KOPT-K1 (cell line): Measurements from ENCODE around the gene TBC1D16.
"Not testable (repeated sequence)": the region's sequence is repeated elsewhere in the genome, so short reads cannot be mapped to it uniquely, and the experiment has no call there.

Experiments used
- H3K27ac ChIP-seq: fragments of 200-600 bp; sonication (generic); 2 replicates; pipeline ENCODE4 v1.5.1; 2016; ENCODE audit warnings: antibody characterized with exemption, mild to moderate bottlenecking, low read depth, low read length; ENCODE audit not compliant: poor library complexity, severe bottlenecking
- H3K36me3 ChIP-seq: fragments of 200-600 bp; sonication (generic); 2 replicates; pipeline ENCODE4 v1.5.1; 2017; ENCODE audit warnings: antibody characterized with exemption, mild to moderate bottlenecking, low read length, moderate library complexity; ENCODE audit not compliant: insufficient read depth
- H3K9me3 ChIP-seq: fragments of 200-600 bp; sonication (generic); 2 replicates; pipeline ENCODE4 v1.5.1; 2017; ENCODE audit warnings: antibody characterized with exemption, low read length, mild to moderate bottlenecking; ENCODE audit not compliant: insufficient read depth, poor library complexity, severe bottlenecking

TBC1D16 gene

DNA sequence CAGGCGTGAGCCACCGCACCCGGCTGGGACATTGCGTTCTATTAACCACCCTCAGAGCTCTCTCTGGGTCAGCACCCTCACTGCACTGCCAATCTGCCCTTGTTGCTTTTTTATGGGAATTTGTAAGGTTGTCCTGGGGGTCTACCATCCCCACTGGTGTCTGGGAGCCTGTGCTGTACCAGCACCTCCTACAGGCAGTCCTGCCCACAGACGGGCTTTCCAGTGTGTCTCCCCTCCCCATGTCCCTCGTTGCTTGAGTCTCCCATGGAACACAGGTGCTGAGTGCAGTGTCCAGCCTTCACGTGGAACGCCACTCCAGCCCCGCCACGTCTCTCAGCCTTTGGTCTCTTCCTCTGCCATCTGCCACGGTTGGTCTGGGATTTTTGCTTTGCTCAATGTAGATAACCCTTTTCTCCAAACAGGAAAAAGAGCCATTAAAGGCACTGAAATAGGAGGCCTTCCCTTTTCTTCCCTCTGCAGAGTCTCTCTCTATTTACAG, 128.4 kb downstream of the TBC1D16 start:
- Histone ChIP-seq H3K36me3 (no peaks in the 10 kb centered on the region), H3K9me3 (no peaks in the 10 kb centered on the region)

DNA sequence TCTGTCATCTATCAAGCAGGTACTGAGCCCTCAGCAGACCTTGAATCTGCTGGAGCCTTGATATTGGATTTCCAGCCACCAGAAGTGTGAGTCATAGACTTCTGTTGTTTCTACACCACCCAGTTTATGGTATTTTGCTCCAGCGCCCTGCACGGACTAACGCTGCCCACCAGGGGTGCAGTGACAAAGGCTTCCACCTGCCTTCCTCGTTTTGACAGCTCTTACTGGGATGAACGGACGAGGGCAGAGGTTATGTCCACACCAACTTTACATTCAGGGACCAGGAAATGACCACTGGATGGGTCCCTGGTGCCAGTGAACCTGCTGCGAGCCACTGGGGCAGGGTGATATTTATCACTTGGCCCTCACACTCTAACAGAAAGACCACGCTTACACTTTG, 129.8 kb downstream of the TBC1D16 start:
- Histone ChIP-seq H3K36me3 (no peaks in the 10 kb centered on the region), H3K9me3 (no peaks in the 10 kb centered on the region)

More for the DNA sequence above, 128.4 kb downstream of the TBC1D16 start:
- H3K27ac ChIP-seq, result no peak overlapping the region

DNA sequence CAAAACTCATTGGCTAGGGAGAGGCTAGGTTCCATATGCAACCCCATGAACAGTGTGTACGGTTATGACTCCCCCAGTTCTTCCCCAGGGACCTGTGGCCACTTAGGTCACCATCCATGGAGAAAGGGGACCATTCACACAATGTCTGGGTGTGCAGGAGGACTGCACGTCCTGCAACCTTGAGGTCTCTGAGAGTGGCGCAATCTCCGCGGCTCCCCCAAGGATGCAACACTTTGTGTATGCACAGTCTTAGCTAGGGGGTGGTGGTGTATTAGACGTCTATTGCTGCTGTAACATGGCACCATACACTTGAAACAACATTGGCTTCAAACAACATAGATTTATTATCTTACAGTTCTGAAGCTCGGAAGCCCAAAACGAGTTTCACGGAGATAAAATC, 130.8 kb downstream of the TBC1D16 start:
- H3K9me3 ChIP-seq, result peaks cover 2% of the 10 kb centered on the region
- H3K36me3 ChIP-seq, result no peaks in the 10 kb centered on the region
- H3K27ac ChIP-seq, result no peak overlapping the region

More for the DNA sequence above, 129.8 kb downstream of the TBC1D16 start:
- no peak overlapping the region for H3K27ac ChIP-seq

DNA sequence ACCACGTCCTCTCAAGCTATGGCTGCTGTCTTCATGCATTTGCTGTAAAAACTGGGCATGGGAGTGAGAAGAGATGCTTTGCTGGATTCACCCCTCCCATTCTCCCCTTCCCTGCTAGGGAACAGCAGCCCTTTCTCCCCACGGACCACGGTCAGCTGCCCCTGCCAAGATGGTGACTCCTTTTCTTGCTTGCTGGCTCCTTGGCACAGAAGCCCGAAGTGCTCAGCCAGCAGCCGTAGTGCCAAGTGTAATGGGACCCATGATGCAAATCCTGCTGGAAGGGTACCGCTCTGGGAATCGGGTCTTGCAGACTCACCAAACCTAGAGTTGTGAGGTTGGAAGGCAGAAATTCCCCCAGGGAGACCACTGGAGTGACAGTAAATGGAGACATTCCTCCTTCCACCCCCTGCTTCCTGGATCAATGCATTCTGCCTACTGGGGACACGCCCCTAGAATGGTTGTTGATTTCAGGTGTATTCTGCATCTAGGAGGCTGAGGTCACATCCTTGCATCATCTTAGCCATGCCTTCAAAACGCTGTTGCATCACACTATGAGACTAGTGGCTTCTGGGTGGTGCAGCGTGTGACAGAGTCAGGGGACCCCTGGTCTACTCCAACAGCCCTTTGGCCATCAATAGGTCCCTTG, 133.4 kb downstream of the TBC1D16 start:
- Histone ChIP-seq H3K36me3 (no peaks in the 10 kb centered on the region), H3K27ac (no peak overlapping the region), H3K9me3 (peaks cover 15% of the 10 kb centered on the region)

DNA sequence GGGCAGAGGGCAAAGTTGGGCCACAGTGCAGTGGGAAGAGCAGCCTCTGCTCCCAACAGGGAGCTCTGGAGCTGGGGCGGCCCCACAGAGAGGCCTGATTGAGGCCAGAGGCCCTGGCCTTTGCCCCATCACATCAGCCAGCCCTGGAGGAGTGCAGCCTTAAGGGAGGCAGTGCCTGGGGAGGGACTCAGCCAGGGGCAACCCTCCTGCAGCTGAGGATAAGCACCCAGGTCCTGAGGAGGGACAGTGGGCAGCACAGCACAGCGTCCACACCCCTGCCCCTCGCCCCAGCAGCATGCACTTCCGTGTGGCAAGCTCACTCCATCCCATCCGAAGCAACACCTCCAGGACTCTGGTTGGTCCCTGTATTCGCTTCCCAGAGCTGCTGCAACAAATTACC, 134.5 kb downstream of the TBC1D16 start:
- H3K36me3 ChIP-seq, result no peaks in the 10 kb centered on the region
- no peak overlapping the region for H3K27ac ChIP-seq
- H3K9me3 ChIP-seq, result peaks cover 15% of the 10 kb centered on the region

DNA sequence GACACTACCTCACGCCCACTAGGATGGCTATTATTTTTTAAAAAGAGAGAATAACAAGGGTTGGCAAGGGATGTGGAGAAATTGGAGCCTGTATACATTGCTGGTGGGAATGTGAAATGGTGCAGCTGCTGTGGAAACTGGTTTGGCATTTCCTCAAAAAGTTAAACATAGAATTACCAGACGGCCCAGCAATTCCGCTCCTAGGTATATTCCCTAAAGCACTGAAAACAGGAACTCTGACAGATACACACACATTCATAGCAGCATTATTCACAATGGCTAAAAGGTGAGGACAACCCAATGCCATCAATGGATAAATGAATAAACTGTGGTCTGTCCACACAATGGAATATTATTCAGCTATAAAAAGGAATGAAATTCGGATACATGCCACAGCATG, 136.1 kb downstream of the TBC1D16 start:
- Histone ChIP-seq H3K27ac (no peak overlapping the region), H3K9me3 (peaks cover 15% of the 10 kb centered on the region), H3K36me3 (no peaks in the 10 kb centered on the region)

DNA sequence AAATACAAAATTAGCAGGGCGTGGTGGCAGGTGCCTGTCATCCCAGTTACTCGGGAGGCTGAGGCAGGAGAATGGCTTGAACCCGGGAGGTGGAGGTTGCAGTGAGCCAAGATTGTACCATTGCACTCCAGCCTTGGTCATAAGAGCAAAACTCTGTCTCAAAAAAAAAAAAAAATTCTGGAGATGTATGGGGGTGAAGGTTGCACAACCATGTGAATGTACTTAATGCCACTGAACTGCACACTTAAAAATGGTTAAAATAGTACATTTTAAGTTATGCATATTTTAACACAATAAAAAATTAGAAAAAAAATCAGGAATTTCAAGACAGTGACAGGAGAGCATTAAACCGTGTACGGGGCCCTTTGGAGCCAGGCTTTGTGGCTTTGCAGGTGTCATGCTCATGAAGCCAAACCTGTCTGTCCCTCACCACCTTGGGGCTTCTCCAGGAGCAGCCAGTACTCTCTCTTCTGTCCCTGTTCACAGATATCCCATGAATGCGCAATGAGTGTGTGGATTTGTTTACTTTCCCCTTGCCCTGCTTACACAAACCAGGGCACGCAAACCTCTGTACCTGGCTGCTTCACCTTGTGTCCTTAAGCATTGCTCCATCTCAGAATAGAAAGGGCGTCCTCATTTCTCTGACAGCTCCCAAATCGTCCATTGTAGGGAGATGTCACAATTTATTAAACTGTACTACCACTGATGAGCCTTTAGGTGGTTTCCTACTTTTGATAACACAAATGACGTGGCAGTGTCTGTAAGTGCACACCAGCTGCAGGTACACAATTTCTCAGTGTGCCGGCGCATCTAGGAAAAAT, 138.2 kb downstream of the TBC1D16 start:
- Histone ChIP-seq H3K9me3 (peaks cover 15% of the 10 kb centered on the region), H3K27ac (no peak overlapping the region), H3K36me3 (no peaks in the 10 kb centered on the region)

DNA sequence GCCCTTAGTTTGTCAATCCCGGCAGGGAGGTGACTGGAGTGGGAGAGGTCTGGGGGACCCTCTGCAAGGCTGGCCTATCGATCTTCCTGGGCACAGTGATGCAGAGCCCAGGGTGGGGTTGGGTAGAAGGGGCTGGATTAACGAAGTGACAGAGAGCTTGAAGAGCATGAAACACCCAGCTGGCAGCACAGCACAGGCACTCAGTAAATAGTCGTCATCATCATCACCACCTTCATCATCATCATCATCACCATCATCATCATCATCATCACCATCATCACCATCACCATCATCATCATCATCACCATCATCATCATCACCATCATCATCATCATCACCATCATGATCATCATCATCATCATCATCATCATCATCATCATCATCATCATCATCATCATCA, 142.2 kb downstream of the TBC1D16 start:
- not testable (repeated sequence) for H3K9me3 ChIP-seq, H3K27ac ChIP-seq

DNA sequence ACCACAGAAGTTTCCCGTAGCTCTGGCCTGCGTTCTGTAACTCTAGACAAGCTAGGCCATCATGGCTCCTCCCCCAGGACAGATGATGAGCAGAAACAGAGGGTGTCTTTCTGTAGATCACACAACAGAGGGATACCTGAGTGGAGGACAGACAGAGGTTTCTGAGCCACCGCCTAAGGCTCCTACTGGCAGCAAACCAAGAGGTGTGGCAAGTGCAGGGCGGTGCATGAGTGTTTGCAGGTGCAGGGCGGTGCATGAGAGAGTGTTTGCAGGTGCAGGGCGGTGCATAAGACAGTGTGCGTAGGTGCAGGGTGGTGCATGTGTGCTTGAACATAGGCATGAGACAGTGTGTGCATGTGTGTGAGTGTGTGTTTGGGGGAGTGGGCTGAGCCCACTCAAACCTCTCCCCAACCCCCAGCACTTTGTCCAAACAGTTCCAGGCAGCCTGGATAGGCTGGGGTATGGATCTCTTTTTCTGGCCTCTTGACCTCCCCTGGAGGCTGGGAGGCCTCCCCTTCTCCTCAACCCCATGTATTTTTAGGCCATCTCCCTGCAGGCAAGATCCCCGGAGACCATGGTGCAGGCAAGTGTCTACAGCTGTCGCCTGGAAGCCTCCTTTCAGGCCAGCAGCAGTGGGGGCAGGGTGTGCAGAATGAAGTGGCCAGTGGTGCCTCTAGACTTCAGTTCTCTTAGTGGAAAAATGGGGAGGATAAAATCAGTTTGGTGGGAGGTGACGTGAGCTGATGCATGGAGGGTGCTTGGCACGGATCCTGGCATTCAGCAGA, 143.0 kb downstream of the TBC1D16 start:
- H3K27ac ChIP-seq, result no peak overlapping the region
- H3K9me3 ChIP-seq, result no peaks in the 10 kb centered on the region
- H3K36me3 ChIP-seq, result no peaks in the 10 kb centered on the region

More for the DNA sequence above, 142.2 kb downstream of the TBC1D16 start:
- H3K36me3 ChIP-seq, result not testable (repeated sequence)

DNA sequence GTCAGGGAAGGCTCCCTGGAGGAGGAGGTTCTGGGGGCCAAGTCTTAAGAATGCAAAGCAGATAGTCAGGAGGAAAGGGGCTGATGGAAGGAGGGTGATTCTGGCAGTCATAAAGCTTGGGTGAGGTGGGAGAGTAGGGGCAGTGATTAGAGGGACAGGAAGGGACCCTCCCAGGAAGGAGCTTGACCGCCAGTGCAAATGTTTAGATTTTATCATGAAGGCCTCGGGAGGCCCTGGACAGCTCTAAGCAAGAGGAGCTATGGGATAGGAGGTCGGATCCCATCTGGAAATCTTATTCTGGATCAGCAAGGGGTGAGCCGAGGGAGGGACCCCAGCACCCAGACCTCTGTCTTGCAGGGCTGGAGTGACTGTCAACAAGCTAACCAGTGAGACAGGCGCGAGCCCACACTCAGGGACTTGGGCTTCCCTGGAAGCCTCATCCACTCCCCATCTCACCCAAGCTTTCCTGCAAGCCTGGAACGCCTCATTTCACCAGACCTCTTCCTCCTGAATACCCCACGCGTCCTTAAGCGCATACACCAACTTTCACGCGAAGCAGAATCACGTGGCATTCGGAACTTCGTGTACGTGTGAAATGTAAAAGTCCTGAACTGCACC, 144.4 kb downstream of the TBC1D16 start:
- H3K36me3 ChIP-seq, result no peaks in the 10 kb centered on the region

DNA sequence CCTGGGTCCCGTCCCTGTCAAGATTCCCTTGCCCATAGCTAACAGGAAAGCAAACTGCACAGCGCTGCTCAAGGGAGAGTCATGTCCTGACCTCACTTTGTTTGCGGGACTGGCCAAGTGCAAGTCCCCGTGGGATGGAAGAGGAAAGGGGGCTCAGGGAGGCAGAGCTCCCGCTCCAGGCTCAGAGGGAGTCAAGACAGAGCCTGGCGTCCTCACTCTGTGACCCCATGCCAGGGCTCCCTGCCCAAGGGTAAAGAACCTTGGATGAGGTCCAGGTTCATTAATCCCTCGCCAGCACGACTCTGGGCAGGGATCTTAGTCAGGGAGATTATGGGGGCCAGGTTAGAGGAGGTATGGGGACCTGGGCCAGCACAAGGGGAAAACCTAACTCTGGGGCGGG, 145.0 kb downstream of the TBC1D16 start:
- no peaks in the 10 kb centered on the region for H3K36me3 ChIP-seq
- no peak overlapping the region for H3K27ac ChIP-seq
- H3K9me3 ChIP-seq, result no peaks in the 10 kb centered on the region

More for the DNA sequence above, 144.4 kb downstream of the TBC1D16 start:
- Histone ChIP-seq H3K9me3 (no peaks in the 10 kb centered on the region), H3K27ac (no peak overlapping the region)

DNA sequence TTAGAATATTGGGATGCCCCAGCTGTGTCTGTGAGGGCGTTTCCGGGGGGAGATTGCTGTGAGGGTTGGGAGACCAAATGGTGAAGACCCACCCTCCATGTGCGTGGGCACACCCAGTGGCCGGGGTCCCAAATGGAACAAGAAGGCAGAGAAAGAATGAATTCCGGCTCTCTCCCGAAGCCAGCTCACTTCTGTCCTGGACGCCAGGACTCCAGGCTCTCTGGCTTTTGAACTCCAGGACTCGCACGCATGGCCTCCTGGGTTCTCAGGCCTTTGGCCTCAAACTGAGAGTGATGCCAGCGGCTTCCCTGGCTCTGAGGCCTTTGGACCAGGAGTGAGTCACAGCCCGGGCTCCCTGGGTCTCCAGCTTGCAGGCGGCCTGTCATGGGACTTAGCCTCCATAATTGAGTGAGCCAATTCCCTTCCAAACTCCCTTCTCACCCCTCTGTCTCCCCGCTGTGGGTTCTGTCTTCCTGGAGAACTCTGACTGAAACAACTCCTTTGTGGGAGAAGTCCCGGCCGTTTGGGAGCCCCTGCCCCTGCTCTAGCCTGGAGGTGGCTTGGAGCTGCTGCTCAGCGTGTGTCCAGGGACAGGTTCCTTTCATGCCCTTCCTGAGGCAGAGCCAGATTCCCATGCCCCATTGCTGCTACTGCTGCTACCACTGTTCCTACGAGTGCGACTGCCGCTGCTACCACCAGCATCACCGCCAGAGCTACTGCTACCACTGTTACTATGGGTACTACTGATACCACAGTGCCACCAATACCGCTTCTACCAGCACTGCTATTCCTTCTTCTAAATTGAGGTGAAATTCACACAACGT, 146.6 kb downstream of the TBC1D16 start:
- H3K27ac ChIP-seq, result no peak overlapping the region
- H3K9me3 ChIP-seq, result no peaks in the 10 kb centered on the region
- H3K36me3 ChIP-seq, result no peaks in the 10 kb centered on the region

DNA sequence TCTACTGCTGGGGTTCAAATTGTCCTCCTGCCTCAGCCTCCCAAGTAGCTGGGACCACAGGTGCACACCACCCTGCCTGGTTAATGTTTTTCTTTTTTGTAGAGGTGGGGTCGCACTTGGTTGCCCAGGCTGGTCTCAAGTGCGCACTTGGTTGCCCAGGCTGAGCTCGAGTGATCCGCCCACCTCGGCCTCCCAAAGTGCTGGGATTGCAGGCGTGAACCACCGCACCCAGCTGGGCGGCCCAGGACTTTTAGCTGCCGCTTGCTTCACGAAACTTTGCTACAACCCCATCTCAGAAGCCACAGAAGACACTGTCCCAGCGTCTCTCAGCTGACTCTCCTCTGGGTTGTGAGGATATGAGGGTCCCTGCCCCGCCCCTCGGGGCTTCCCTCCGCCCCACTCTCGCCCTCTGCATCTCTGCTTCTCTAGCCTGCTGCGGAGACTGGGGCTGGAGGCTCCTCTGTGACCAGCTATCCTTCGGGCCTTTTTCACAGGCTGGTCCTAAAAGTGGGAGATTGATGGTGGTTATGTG, 147.6 kb downstream of the TBC1D16 start:
- Histone ChIP-seq H3K36me3 (no peaks in the 10 kb centered on the region), H3K27ac (no peak overlapping the region), H3K9me3 (no peaks in the 10 kb centered on the region)

DNA sequence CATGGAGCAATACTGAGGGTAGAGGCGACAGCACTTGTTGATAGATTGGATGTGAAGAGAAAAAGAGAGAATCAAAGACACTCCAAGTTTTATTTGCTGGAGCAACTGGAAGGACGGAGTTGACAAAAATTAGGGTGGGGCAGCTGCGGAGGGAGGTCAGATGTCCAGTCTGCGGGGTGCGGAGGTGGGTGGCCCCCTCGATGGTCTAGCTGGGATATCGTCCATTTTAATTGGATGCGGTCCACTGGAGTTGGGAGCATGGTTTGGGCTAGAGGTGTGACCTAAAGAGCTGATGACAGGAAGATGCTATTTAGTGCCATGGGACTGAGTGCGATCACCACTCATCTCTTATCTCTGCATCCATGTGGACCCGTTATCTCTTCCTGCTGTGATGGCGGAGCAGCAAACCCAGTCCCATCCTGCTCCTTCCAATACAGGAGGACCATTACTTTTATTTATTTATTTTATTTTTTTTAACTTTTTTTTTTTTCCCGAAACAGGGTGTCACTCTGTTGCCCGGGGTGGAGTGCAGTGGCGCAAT, 148.2 kb downstream of the TBC1D16 start:
- H3K27ac ChIP-seq, result no peak overlapping the region
- no peaks in the 10 kb centered on the region for H3K36me3 ChIP-seq
- no peaks in the 10 kb centered on the region for H3K9me3 ChIP-seq
